ENCODE data around the gene TREML2.

The TREML2 gene

DNA sequence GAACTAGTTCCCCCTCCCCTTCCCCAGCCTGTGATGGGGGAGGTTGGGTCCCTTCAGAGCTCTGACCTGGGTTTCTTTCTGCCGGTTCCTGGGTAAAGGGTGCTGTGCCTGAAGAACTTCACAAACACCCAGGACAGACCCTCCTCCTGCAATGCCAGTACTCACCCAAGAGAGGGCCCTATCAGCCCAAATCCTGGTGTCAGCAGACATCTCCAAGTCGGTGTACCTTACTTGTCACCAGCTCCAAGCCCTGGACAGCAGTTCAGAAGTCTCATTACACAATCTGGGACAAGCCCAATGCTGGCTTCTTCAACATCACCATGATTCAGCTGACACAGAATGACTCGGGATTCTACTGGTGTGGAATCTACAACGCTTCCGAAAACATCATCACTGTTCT is 27.7 kb upstream of the TREML2 start:
- ATAC-seq (ENCODE audit: low read depth) (no peak), DNase-seq (ENCODE audit: low spot score) (no peak)
- peaks cover 32% of the 10 kb centered on the region for H3K27me3 ChIP-seq (ENCODE audit: insufficient read depth, poor library complexity, severe bottlenecking)
- H3K9me3 ChIP-seq (ENCODE audit: severe bottlenecking), result no peaks in the 10 kb centered on the region
- H3K4me1 ChIP-seq (ENCODE audit: insufficient read depth, poor library complexity, severe bottlenecking), result no peaks in the 10 kb centered on the region
- H3K36me3 ChIP-seq (ENCODE audit: low read depth), result no peaks in the 10 kb centered on the region
- TF ChIP-seq, protein P1, sequence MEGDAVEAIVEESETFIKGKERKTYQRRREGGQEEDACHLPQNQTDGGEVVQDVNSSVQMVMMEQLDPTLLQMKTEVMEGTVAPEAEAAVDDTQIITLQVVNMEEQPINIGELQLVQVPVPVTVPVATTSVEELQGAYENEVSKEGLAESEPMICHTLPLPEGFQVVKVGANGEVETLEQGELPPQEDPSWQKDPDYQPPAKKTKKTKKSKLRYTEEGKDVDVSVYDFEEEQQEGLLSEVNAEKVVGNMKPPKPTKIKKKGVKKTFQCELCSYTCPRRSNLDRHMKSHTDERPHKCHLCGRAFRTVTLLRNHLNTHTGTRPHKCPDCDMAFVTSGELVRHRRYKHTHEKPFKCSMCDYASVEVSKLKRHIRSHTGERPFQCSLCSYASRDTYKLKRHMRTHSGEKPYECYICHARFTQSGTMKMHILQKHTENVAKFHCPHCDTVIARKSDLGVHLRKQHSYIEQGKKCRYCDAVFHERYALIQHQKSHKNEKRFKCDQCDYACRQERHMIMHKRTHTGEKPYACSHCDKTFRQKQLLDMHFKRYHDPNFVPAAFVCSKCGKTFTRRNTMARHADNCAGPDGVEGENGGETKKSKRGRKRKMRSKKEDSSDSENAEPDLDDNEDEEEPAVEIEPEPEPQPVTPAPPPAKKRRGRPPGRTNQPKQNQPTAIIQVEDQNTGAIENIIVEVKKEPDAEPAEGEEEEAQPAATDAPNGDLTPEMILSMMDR (IDR thresholded peaks at IDR 0.05; ENCODE audit: poor library complexity, severe bottlenecking), result no peak
- no peak overlapping the region for H3K4me3 ChIP-seq (ENCODE audit: severe bottlenecking)
- no peak overlapping the region for H3K27ac ChIP-seq (ENCODE audit: poor library complexity, severe bottlenecking)

DNA sequence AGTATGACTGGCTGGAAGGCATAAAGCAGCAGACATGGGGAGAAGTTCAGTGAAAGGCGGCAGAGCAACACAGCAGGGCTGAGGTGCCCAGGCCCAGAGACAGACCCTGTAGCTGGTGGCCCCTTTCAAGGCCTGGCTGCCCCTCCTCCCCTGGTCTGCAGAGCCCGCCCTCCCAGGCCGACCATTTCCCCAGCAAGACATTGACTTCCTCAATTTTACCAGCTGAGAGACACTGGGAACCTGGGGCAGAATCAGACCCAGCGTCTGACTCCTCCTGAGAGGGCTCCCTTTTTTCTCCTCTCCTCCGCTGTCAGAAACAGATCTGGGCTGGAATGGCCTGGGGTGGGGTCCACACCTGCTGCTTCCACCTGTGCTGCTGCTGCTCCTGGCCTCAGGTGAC is 27.1 kb upstream of the TREML2 start, which contains the start of gene TREML4:
TREML4 (plus strand) TSS at position 254 of the 400 bp plus-strand sequence; CDS start at position 333, 79 bp downstream.
- Histone ChIP-seq H3K4me3 (ENCODE audit: severe bottlenecking) (no peak within 1 kb of the TSS), H3K36me3 (ENCODE audit: low read depth) (no peaks in the 10 kb centered on the region), H3K27ac (ENCODE audit: poor library complexity, severe bottlenecking) (no peak within 1 kb of the TSS), H3K9me3 (ENCODE audit: severe bottlenecking) (no peaks in the 10 kb centered on the region), H3K4me1 (ENCODE audit: insufficient read depth, poor library complexity, severe bottlenecking) (no peaks in the 10 kb centered on the region), H3K27me3 (ENCODE audit: insufficient read depth, poor library complexity, severe bottlenecking) (peaks cover 28% of the 10 kb centered on the region)
- ATAC-seq (ENCODE audit: low read depth), result no peak
- TF ChIP-seq, protein P1 (IDR thresholded peaks at IDR 0.05; ENCODE audit: poor library complexity, severe bottlenecking), result no peak
- DNase-seq (ENCODE audit: low spot score), result no peak

GRCh38 chr6:41226752-41227151 is 25.8 kb upstream of the TREML2 start:
- no peak for ATAC-seq (ENCODE audit: low read depth)
- H3K9me3 ChIP-seq (ENCODE audit: severe bottlenecking), result no peaks in the 10 kb centered on the region
- TF ChIP-seq, protein P1 (IDR thresholded peaks at IDR 0.05; ENCODE audit: poor library complexity, severe bottlenecking), result no peak
- no peak overlapping the region for H3K4me3 ChIP-seq (ENCODE audit: severe bottlenecking)
- peaks cover 17% of the 10 kb centered on the region for H3K27me3 ChIP-seq (ENCODE audit: insufficient read depth, poor library complexity, severe bottlenecking)
- no peaks in the 10 kb centered on the region for H3K36me3 ChIP-seq (ENCODE audit: low read depth)
- no peaks in the 10 kb centered on the region for H3K4me1 ChIP-seq (ENCODE audit: insufficient read depth, poor library complexity, severe bottlenecking)
- DNase-seq (ENCODE audit: low spot score), result no peak
- no peak overlapping the region for H3K27ac ChIP-seq (ENCODE audit: poor library complexity, severe bottlenecking)

GRCh38 chr6:41224800-41225199 is 23.9 kb upstream of the TREML2 start:
- no peaks in the 10 kb centered on the region for H3K4me1 ChIP-seq (ENCODE audit: insufficient read depth, poor library complexity, severe bottlenecking)
- ATAC-seq (ENCODE audit: low read depth) (no peak), DNase-seq (ENCODE audit: low spot score) (no peak)
- TF ChIP-seq, protein P1 (IDR thresholded peaks at IDR 0.05; ENCODE audit: poor library complexity, severe bottlenecking), result no peak
- H3K27me3 ChIP-seq (ENCODE audit: insufficient read depth, poor library complexity, severe bottlenecking), result peaks cover 16% of the 10 kb centered on the region
- H3K36me3 ChIP-seq (ENCODE audit: low read depth), result no peaks in the 10 kb centered on the region
- no peak overlapping the region for H3K4me3 ChIP-seq (ENCODE audit: severe bottlenecking)
- H3K27ac ChIP-seq (ENCODE audit: poor library complexity, severe bottlenecking), result no peak overlapping the region
- H3K9me3 ChIP-seq (ENCODE audit: severe bottlenecking), result no peaks in the 10 kb centered on the region

DNA sequence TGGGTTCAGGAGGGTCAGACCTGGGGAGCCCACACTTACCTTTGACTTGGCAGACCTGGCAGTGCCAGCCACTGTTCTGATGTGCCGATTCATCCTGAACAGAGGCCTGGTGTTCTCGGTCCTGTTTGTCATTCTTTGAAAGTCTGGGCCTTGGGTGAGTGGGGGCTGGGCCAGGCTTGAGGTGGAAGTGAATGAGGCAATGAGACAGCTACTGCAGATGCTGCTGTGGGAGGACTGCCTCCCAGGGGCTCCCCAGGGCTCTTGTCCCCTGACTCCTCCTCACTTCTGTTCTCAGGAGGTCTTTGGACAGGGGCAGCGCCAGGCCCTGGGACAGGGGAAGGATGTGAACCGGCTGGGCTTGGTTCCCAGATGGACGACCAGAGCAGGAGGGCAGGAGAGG is 21.6 kb upstream of the TREML2 start:
- TF ChIP-seq, protein P1 (IDR thresholded peaks at IDR 0.05; ENCODE audit: poor library complexity, severe bottlenecking), result no peak
- DNase-seq (ENCODE audit: low spot score), result no peak
- Histone ChIP-seq H3K36me3 (ENCODE audit: low read depth) (no peaks in the 10 kb centered on the region), H3K9me3 (ENCODE audit: severe bottlenecking) (no peaks in the 10 kb centered on the region), H3K27me3 (ENCODE audit: insufficient read depth, poor library complexity, severe bottlenecking) (peaks cover 16% of the 10 kb centered on the region), H3K4me3 (ENCODE audit: severe bottlenecking) (no peak overlapping the region), H3K4me1 (ENCODE audit: insufficient read depth, poor library complexity, severe bottlenecking) (no peaks in the 10 kb centered on the region), H3K27ac (ENCODE audit: poor library complexity, severe bottlenecking) (no peak overlapping the region)
- no peak for ATAC-seq (ENCODE audit: low read depth)
